Liver (tissue), 9 donors: Measurements from ENCODE around the gene LILRB3. TPM values are rescaled to one million over a fixed set of nuclear protein-coding genes. Genes with fewer than 3 reads are reported as not detected.
"Not testable (repeated sequence)": the region's sequence is repeated elsewhere in the genome, so short reads cannot be mapped to it uniquely, and the experiment has no call there.

ENCODE experiments used
- DNase-seq: peaks from one replicate; pipeline ENCODE4 v3.0.0-alpha.2; 2017; ENCODE audit warnings: low spot score
- H3K27ac ChIP-seq, 2 donors: one replicate each; pipeline ENCODE4 v1.7.0; 2013; ENCODE audit warnings: inconsistent platforms in 2 of 2, low read length in 2 of 2, control low read depth in 1 of 2, low read depth in 1 of 2, mild to moderate bottlenecking in 1 of 2
- H3K27me3 ChIP-seq, 4 donors: one replicate each; pipeline versions ENCODE4 v1.6.1 to v1.7.0; 2013; ENCODE audit warnings: low read length in 3 of 4, inconsistent platforms in 1 of 4, mild to moderate bottlenecking in 1 of 4, moderate library complexity in 1 of 4; ENCODE audit not compliant: control insufficient read depth in 4 of 4, insufficient read depth in 4 of 4
- H3K36me3 ChIP-seq, 4 donors: one replicate each; pipeline versions ENCODE4 v1.6.1 to v1.7.0; 2013; ENCODE audit warnings: low read length in 3 of 4, mild to moderate bottlenecking in 3 of 4, low read depth in 1 of 4, moderate library complexity in 1 of 4; ENCODE audit not compliant: control insufficient read depth in 4 of 4, insufficient read depth in 3 of 4
- H3K4me1 ChIP-seq, 4 donors: one replicate each; pipeline versions ENCODE4 v1.6.1 to v1.7.0; 2013; ENCODE audit warnings: low read length in 3 of 4, mild to moderate bottlenecking in 3 of 4, moderate library complexity in 1 of 4; ENCODE audit not compliant: control insufficient read depth in 4 of 4, insufficient read depth in 4 of 4
- H3K4me3 ChIP-seq, 3 donors: one replicate each; pipeline versions ENCODE4 v1.6.1 to v1.7.0; 2013; ENCODE audit warnings: low read length in 3 of 3, control low read depth in 1 of 3, low read depth in 1 of 3, mild to moderate bottlenecking in 1 of 3
- H3K9ac ChIP-seq, 2 donors: one replicate each; pipeline ENCODE4 v1.7.0; 2013; ENCODE audit warnings: low read length in 2 of 2, mild to moderate bottlenecking in 2 of 2, moderate library complexity in 2 of 2, control low read depth in 1 of 2, low read depth in 1 of 2
- H3K9me3 ChIP-seq, 4 donors: one replicate each; pipeline versions ENCODE4 v1.6.1 to v1.7.0; 2013; ENCODE audit warnings: low read length in 3 of 4; ENCODE audit not compliant: control insufficient read depth in 4 of 4
- ATF3 ChIP-seq: IDR thresholded peaks from 2 replicates; pipeline ENCODE4 v1.6.1; 2016; ENCODE audit warnings: antibody characterized with exemption
- CTCF ChIP-seq: fragments of 150-350 bp; IDR thresholded peaks from 2 replicates; pipeline ENCODE4 v1.5.1; 2017; ENCODE audit warnings: improper control_type of control experiment, low read depth, low read length; ENCODE audit not compliant: missing input control
- EGR1 ChIP-seq, 2 donors: IDR thresholded peaks; 2 replicates each; pipeline ENCODE4 v1.6.1; 2016 to 2018; ENCODE audit warnings: antibody characterized with exemption in 2 of 2, low read depth in 2 of 2
- FOXA1 ChIP-seq: IDR thresholded peaks from 2 replicates; pipeline ENCODE4 v1.6.1; 2016; ENCODE audit warnings: antibody characterized with exemption
- FOXA2 ChIP-seq: IDR thresholded peaks from 2 replicates; pipeline ENCODE4 v1.6.1; 2016; ENCODE audit warnings: antibody characterized with exemption
- GABPA ChIP-seq, 2 donors: IDR thresholded peaks in 1 of 2; conservative IDR thresholded peaks in 1 of 2; 2 replicates each; pipeline ENCODE4 v1.6.1; 2016; ENCODE audit warnings: antibody characterized with exemption in 2 of 2, mild to moderate bottlenecking in 1 of 2, moderate library complexity in 1 of 2
- HNF4A ChIP-seq, 2 donors: conservative IDR thresholded peaks; 2 replicates each; pipeline ENCODE4 v1.6.1; 2016; ENCODE audit warnings: antibody characterized with exemption in 2 of 2, mild to moderate bottlenecking in 2 of 2
- HNF4G ChIP-seq: IDR thresholded peaks from 2 replicates; pipeline ENCODE4 v1.6.1; 2016; ENCODE audit warnings: antibody characterized with exemption
- NR2F2 ChIP-seq: IDR thresholded peaks from 2 replicates; pipeline ENCODE4 v1.6.1; 2016; ENCODE audit warnings: antibody characterized with exemption
- RAD21 ChIP-seq, 2 donors: IDR thresholded peaks; 2 replicates each; pipeline ENCODE4 v1.6.1; 2016; ENCODE audit warnings: antibody characterized with exemption in 2 of 2, mild to moderate bottlenecking in 2 of 2
- RXRA ChIP-seq, 2 donors: IDR thresholded peaks; 2 replicates each; pipeline ENCODE4 v1.6.1; 2017 to 2018; ENCODE audit warnings: antibody characterized with exemption in 2 of 2, mild to moderate bottlenecking in 1 of 2
- SP1 ChIP-seq: IDR thresholded peaks from 2 replicates; pipeline ENCODE4 v1.6.1; 2018; ENCODE audit warnings: antibody characterized with exemption, mild to moderate bottlenecking
- TAF1 ChIP-seq: conservative IDR thresholded peaks from 2 replicates; pipeline ENCODE4 v1.6.1; 2016; ENCODE audit warnings: antibody characterized with exemption, mild to moderate bottlenecking
- YY1 ChIP-seq: IDR thresholded peaks from 2 replicates; pipeline ENCODE4 v1.6.1; 2016; ENCODE audit warnings: antibody characterized with exemption, mild to moderate bottlenecking
- WGBS: extraction: QIAGEN DNeasy Blood & Tissue Kit; methylation state at CpG from one replicate; pipeline ENCODE4 v1.1.7; 2013; 5-methylcytosine and 5-hydroxymethylcytosine counted together
- polyA plus RNA-seq, 2 donors: library from polyadenylated mRNA; stranded (reverse) in 1 of 2; unstranded in 1 of 2; fragments of 200-250 nt in 1 of 2; fragments of >200 nt in 1 of 2; fragmentation: Nextera tagmentation in 1 of 2; extraction: Ambion mirVana in 1 of 2; gene quantifications; one replicate each; pipeline versions ENCODE4 v1.2.1 to v1.2.3, GENCODE V29; 2013 to 2015
- total RNA-seq, 2 donors: library from RNA; depleted of rRNA; stranded (reverse); fragments of >200 nt; gene quantifications; one replicate each; pipeline ENCODE4 v1.2.3, GENCODE V29; 2014
- TF ChIP-seq, protein P1 (sequence below): IDR thresholded peaks from 2 replicates; pipeline ENCODE4 v1.6.1; 2016; ENCODE audit warnings: antibody characterized with exemption, mild to moderate bottlenecking
- TF ChIP-seq, protein P2 (sequence below): IDR thresholded peaks from 2 replicates; pipeline ENCODE4 v1.6.1; 2016; ENCODE audit warnings: antibody characterized with exemption
- donor health status: healthy.
- donor health status: healthy.
- donor health status: healthy.
- donor health status: healthy.
- donor health status: healthy.

Gene LILRB3
- total and polyA plus RNA-seq, 4 donors, result 2.2 to 10.5 (median 3.3) TPM

DNA sequence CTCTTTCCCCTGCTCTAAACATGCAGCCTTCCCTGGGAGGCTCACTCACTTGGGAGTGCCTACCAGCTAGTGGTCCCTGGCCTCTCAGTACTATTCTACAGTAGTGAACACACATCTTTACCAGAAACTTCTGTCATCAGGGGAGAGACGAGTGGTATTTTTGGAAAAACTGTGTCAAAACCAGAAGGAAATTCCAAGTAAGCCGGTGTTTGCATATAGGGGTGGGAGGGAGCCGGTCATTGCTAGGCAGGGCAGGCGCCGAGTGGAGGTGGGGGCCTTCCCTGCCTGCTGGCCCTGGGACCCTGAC, 15.2 kb downstream of the LILRB3 start:
- H3K27ac ChIP-seq, result peak overlapping the region; percentile 88 to 94
- H3K4me1 ChIP-seq, result peaks cover 31 to 89% (median 74%) of the 10 kb centered on the region in 4 donors
- H3K27me3 ChIP-seq, result no peaks in the 10 kb centered on the region
- DNase-seq, result no peak
- no peak overlapping the region for H3K4me3 ChIP-seq
- H3K9ac ChIP-seq, result peak overlapping the region in 1 of 2 donors; percentile 24
- WGBS, result 68% methylated on average over 5 of the region's 5 CpGs
- TF ChIP-seq FOXA2 (no peak), CTCF (no peak), YY1 (no peak), ATF3 (no peak), HNF4G (no peak), NR2F2 (no peak), RXRA (IDR thresholded peaks at IDR 0.05) (no peak), RAD21 (IDR thresholded peaks at IDR 0.05) (no peak), HNF4A (conservative IDR thresholded peaks at IDR 0.05) (no peak), FOXA1 (no peak), GABPA (IDR thresholded peaks at IDR 0.05 in 1 of 2, conservative IDR thresholded peaks at IDR 0.05 in 1 of 2) (no peak), EGR1 (IDR thresholded peaks at IDR 0.05; ENCODE audit: low read depth in 2 of 2) (no peak), SP1 (no peak), TAF1 (no peak)
- TF ChIP-seq, protein P1, sequence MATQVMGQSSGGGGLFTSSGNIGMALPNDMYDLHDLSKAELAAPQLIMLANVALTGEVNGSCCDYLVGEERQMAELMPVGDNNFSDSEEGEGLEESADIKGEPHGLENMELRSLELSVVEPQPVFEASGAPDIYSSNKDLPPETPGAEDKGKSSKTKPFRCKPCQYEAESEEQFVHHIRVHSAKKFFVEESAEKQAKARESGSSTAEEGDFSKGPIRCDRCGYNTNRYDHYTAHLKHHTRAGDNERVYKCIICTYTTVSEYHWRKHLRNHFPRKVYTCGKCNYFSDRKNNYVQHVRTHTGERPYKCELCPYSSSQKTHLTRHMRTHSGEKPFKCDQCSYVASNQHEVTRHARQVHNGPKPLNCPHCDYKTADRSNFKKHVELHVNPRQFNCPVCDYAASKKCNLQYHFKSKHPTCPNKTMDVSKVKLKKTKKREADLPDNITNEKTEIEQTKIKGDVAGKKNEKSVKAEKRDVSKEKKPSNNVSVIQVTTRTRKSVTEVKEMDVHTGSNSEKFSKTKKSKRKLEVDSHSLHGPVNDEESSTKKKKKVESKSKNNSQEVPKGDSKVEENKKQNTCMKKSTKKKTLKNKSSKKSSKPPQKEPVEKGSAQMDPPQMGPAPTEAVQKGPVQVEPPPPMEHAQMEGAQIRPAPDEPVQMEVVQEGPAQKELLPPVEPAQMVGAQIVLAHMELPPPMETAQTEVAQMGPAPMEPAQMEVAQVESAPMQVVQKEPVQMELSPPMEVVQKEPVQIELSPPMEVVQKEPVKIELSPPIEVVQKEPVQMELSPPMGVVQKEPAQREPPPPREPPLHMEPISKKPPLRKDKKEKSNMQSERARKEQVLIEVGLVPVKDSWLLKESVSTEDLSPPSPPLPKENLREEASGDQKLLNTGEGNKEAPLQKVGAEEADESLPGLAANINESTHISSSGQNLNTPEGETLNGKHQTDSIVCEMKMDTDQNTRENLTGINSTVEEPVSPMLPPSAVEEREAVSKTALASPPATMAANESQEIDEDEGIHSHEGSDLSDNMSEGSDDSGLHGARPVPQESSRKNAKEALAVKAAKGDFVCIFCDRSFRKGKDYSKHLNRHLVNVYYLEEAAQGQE, result no peak
- TF ChIP-seq, protein P2, sequence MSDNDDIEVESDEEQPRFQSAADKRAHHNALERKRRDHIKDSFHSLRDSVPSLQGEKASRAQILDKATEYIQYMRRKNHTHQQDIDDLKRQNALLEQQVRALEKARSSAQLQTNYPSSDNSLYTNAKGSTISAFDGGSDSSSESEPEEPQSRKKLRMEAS, result no peak
- H3K9me3 ChIP-seq, result no peaks in the 10 kb centered on the region
- H3K36me3 ChIP-seq, result peaks cover 20 to 42% (median 28%) of the 10 kb centered on the region in 4 donors

DNA sequence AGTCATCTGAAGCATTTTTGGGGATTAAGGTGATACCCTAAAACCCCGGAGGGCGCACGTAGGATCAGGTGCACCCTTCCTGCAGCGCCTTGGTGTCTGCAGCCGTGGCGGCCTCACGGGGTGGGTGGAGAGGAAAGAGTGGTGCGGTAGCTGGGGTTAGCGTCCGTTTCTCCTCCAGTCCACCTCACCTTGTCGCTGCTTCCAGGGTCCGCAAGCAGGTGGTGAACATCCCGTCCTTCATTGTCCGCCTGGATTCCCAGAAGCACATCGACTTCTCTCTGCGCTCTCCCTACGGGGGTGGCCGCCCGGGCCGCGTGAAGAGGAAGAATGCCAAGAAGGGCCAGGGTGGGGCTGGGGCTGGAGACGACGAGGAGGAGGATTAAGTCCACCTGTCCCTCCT, 15.6 kb downstream of the LILRB3 start:
- H3K27me3 ChIP-seq, DNase-seq, H3K4me3 ChIP-seq, H3K9me3 ChIP-seq: not testable (repeated sequence)
- H3K36me3 ChIP-seq, result peaks cover 20 to 46% (median 31%) of the 10 kb centered on the region in 4 donors
- peaks cover 31 to 94% (median 79%) of the 10 kb centered on the region in 4 donors for H3K4me1 ChIP-seq
- H3K9ac ChIP-seq, result peak overlapping the region in 1 of 2 donors; percentile 36
- 79% methylated on average over 23 of the region's 23 CpGs for WGBS
- H3K27ac ChIP-seq, result peak overlapping the region; percentile 88 to 94
